Endothelial cell of umbilical vein (primary cell): Measurements from ENCODE around the gene C16orf87.

Experiments used
- CTCF ChIP-seq, 2 donors: IDR thresholded peaks; 1 replicate in 1 of 2; 2 replicates in 1 of 2; pipeline ENCODE4 v1.5.1; 2011; ENCODE audit warnings: low read length in 2 of 2, mild to moderate bottlenecking in 2 of 2, moderate library complexity in 2 of 2, control low read depth in 1 of 2, inconsistent platforms in 1 of 2, low read depth in 1 of 2; ENCODE audit not compliant: insufficient read depth in 1 of 2; ENCODE audit errors: extremely low read depth in 1 of 2
- EZH2 ChIP-seq: IDR thresholded peaks from 2 replicates; pipeline ENCODE4 v1.6.1; 2012; ENCODE audit warnings: borderline replicate concordance, low read depth, mild to moderate bottlenecking, moderate library complexity, low read length, inconsistent platforms; ENCODE audit not compliant: severe bottlenecking
- FOS ChIP-seq: IDR thresholded peaks from 2 replicates; pipeline ENCODE4 v1.6.1; 2011; ENCODE audit warnings: mild to moderate bottlenecking, low read length, moderate library complexity, borderline replicate concordance; ENCODE audit not compliant: insufficient read depth
- MYC ChIP-seq: IDR thresholded peaks from one replicate; pipeline ENCODE4 v1.6.1; 2011; ENCODE audit warnings: mild to moderate bottlenecking, low read depth, low read length
- POLR2A ChIP-seq: IDR thresholded peaks from 2 replicates; pipeline ENCODE4 v1.6.1; 2012; ENCODE audit warnings: low read depth, mild to moderate bottlenecking, control low read depth, low read length
- POLR2AphosphoS5 ChIP-seq: IDR thresholded peaks from 2 replicates; pipeline ENCODE4 v1.6.1; 2012; ENCODE audit warnings: low read depth, mild to moderate bottlenecking, control low read depth, low read length, moderate library complexity; ENCODE audit not compliant: insufficient read depth

- TF ChIP-seq CTCF (IDR thresholded peaks at IDR 0.05; ENCODE audit: extremely low read depth in 1 of 2, insufficient read depth in 1 of 2, low read depth in 1 of 2, low read length in 2 of 2): no peak
- no peak for TF ChIP-seq EZH2
- TF ChIP-seq POLR2A: no peak
- TF ChIP-seq POLR2AphosphoS5: no peak
- TF ChIP-seq FOS: no peak
- no peak for TF ChIP-seq MYC
Measured at GRCh38 chr16:46855389-46855788, 24.4 kb upstream of the C16orf87 start.
